Uterus (tissue), 2 donors: ENCODE results near the gene PLAAT4.

Source experiments
- POLR2A ChIP-seq, 2 donors: fragments of 450-650 bp; IDR thresholded peaks; one replicate each; pipeline ENCODE4 v1.6.1; 2016; ENCODE audit warnings: antibody characterized with exemption in 2 of 2, mild to moderate bottlenecking in 1 of 2, moderate library complexity in 1 of 2
- TF ChIP-seq, protein P1 (sequence below), 4 experiments: fragments of 200-600 bp in 2 of 4; fragments of 450-650 bp in 2 of 4; sonication (generic) in 2 of 4; IDR thresholded peaks; one replicate each; pipeline ENCODE4 v1.5.1; 2016 to 2019; ENCODE audit warnings: antibody characterized with exemption in 4 of 4, mild to moderate bottlenecking in 2 of 4, moderate library complexity in 1 of 4

DNA sequence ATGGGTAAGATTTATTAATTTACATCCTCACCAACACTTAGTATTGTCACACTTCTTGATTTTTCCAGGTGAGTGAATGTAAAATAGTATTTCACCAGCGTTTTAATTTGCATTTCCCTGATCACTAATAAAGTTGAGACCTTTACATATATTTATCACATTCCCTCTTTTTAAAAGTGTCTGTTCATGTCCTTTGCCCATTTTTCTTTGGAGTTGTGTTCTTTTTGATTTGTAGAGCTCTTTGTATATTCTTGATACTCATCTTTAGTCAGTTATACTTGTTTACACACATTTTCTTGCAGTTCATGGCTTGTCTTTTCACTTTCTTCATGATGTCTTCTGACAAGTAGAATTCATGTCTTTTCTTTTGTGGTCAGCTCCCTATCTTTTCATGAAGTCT lies 43.5 kb upstream of the PLAAT4 start:
- TF ChIP-seq, protein P1, sequence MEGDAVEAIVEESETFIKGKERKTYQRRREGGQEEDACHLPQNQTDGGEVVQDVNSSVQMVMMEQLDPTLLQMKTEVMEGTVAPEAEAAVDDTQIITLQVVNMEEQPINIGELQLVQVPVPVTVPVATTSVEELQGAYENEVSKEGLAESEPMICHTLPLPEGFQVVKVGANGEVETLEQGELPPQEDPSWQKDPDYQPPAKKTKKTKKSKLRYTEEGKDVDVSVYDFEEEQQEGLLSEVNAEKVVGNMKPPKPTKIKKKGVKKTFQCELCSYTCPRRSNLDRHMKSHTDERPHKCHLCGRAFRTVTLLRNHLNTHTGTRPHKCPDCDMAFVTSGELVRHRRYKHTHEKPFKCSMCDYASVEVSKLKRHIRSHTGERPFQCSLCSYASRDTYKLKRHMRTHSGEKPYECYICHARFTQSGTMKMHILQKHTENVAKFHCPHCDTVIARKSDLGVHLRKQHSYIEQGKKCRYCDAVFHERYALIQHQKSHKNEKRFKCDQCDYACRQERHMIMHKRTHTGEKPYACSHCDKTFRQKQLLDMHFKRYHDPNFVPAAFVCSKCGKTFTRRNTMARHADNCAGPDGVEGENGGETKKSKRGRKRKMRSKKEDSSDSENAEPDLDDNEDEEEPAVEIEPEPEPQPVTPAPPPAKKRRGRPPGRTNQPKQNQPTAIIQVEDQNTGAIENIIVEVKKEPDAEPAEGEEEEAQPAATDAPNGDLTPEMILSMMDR (IDR thresholded peaks at IDR 0.05): no peak
- no peak for TF ChIP-seq POLR2A (IDR thresholded peaks at IDR 0.05)
